ENCODE measurements around the gene BARHL1.

The BARHL1 gene

DNA sequence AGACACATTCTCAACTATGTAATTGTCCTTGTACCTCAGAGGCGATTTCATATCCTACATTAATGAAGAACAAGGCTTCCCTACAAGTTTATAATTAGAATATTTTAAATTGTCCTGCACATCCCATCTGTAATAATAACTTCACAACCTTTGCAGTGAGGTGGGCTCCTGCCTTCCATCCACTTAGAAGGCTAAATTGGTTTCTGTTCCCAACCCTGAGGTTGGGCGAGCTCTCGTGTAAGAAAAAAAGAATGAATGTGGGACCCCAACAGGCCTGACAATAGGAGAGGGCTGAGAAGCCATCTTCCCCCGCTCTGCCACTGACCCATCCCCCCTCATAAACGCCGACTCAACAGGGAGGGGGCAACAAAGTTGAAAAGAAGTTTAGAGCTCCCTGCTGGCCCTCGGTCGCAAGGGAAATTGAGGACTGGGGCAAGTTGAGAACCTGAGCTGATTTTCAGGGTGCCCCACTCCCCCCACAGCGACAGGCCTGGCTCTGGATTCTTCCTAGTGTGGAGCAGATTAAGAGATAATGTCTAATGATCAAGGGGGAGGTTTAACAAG is 9.4 kb downstream of the BARHL1 start:
- H3K9me3 ChIP-seq (ENCODE audit: control insufficient read depth, insufficient read depth, low read depth, low read length): no peaks in the 10 kb centered on the region
- no peak overlapping the region for H3K27ac ChIP-seq (ENCODE audit: extremely low read depth, low read depth, low read length)
- H3K4me3 ChIP-seq (ENCODE audit: low read depth, low read length): no peak overlapping the region
- peaks cover 0 to 21% of the 10 kb centered on the region in 2 experiments; a peak in 1 of 3 replicates for H3K36me3 ChIP-seq (ENCODE audit: control insufficient read depth in 2 of 2, insufficient read depth in 1 of 2, low read length in 2 of 2)
- ChIA-PET POLR2A (no interaction called here), CTCF (interaction anchor here (0.6 kb wide), 1 partner anchor 22 kb away, joined by 4 read pairs; no protein-coding TSS in a partner anchor)
- TF ChIP-seq ZNF585B (tag by site-specific recombination; IDR thresholded peaks at IDR 0.05) (no peak), GFI1B (tag by site-specific recombination; IDR thresholded peaks at IDR 0.05) (no peak), ZNF596 (tag by site-specific recombination; IDR thresholded peaks at IDR 0.05) (no peak), ZNF157 (tag by site-specific recombination; IDR thresholded peaks at IDR 0.05) (no peak), ZNF548 (tag by site-specific recombination; IDR thresholded peaks at IDR 0.05) (no peak), ZNF426 (tag by site-specific recombination; IDR thresholded peaks at IDR 0.05) (no peak)
- TF ChIP-seq, protein P1, sequence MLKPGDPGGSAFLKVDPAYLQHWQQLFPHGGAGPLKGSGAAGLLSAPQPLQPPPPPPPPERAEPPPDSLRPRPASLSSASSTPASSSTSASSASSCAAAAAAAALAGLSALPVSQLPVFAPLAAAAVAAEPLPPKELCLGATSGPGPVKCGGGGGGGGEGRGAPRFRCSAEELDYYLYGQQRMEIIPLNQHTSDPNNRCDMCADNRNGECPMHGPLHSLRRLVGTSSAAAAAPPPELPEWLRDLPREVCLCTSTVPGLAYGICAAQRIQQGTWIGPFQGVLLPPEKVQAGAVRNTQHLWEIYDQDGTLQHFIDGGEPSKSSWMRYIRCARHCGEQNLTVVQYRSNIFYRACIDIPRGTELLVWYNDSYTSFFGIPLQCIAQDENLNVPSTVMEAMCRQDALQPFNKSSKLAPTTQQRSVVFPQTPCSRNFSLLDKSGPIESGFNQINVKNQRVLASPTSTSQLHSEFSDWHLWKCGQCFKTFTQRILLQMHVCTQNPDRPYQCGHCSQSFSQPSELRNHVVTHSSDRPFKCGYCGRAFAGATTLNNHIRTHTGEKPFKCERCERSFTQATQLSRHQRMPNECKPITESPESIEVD (tag by site-specific recombination; IDR thresholded peaks at IDR 0.05): no peak
- H3K4me1 ChIP-seq (ENCODE audit: control insufficient read depth, insufficient read depth, low read length): no peaks in the 10 kb centered on the region

DNA sequence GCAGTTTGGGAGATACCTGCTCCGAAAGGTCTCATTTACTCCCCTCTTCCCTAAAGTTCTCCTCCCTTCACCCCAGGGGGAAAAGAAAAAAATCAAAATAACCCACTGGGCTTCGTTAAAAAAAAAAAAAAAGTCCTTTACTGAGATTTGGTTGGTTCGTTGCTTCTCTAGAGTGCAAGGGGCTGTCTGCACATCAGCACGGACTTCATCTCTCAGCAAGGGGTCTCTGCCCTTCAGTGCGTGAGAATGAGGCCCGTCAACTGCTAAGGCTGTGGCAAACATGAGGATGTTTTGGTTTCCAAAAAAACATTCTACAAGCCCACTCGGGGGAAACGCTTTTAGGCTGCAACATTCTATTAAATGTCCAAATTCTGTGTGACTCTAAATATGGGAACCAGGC is 10.0 kb downstream of the BARHL1 start:
- TF ChIP-seq, protein P2, sequence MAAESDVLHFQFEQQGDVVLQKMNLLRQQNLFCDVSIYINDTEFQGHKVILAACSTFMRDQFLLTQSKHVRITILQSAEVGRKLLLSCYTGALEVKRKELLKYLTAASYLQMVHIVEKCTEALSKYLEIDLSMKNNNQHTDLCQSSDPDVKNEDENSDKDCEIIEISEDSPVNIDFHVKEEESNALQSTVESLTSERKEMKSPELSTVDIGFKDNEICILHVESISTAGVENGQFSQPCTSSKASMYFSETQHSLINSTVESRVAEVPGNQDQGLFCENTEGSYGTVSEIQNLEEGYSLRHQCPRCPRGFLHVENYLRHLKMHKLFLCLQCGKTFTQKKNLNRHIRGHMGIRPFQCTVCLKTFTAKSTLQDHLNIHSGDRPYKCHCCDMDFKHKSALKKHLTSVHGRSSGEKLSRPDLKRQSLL (tag by site-specific recombination; IDR thresholded peaks at IDR 0.05): no peak
- TF ChIP-seq ZNF10 (tag by site-specific recombination; IDR thresholded peaks at IDR 0.05): 0 out of 2 replicates have a peak, but pooled peaks have one; percentile 28
- no peak overlapping the region for H3K4me3 ChIP-seq (ENCODE audit: low read depth, low read length)
- H3K36me3 ChIP-seq (ENCODE audit: control insufficient read depth in 2 of 2, insufficient read depth in 1 of 2, low read length in 2 of 2): peaks cover 0 to 25% of the 10 kb centered on the region in 2 experiments; a peak in 1 of 3 replicates
- H3K9me3 ChIP-seq (ENCODE audit: control insufficient read depth, insufficient read depth, low read depth, low read length): no peaks in the 10 kb centered on the region
- H3K27ac ChIP-seq (ENCODE audit: extremely low read depth, low read depth, low read length): no peak overlapping the region
- POLR2A ChIA-PET: no interaction called here
- CTCF ChIA-PET: interaction anchor here (0.6 kb wide), 1 partner anchor 22 kb away, joined by 4 read pairs; no protein-coding TSS in a partner anchor
- H3K4me1 ChIP-seq (ENCODE audit: control insufficient read depth, insufficient read depth, low read length): no peaks in the 10 kb centered on the region

DNA sequence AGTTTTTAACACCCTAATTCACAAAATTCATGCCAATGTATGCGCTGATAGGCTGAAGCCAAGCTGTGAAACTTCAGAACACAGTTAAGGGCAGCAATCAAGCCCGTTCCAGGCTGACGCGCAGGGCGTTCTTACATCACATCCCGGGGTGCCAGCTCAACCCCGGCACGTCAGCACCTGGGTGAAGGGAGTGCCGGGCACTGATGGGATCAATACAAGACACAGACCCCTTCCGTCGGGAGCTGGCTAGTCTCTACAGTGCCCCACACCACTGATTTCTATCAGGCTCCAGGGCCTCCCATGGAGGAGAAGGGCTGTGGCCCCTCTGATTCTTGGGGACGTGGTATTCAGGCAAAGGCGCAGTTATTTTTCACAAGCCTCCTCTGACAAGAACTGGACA is 12.0 kb downstream of the BARHL1 start:
- no peak overlapping the region for H3K27ac ChIP-seq (ENCODE audit: extremely low read depth, low read depth, low read length)
- H3K4me1 ChIP-seq (ENCODE audit: control insufficient read depth, insufficient read depth, low read length): no peaks in the 10 kb centered on the region
- H3K4me3 ChIP-seq (ENCODE audit: low read depth, low read length): no peak overlapping the region
- peaks cover 0 to 32% of the 10 kb centered on the region in 2 experiments; a peak in 1 of 3 replicates for H3K36me3 ChIP-seq (ENCODE audit: control insufficient read depth in 2 of 2, insufficient read depth in 1 of 2, low read length in 2 of 2)
- no peak for TF ChIP-seq ZNF664 (tag by site-specific recombination; IDR thresholded peaks at IDR 0.05)
- no peak for TF ChIP-seq YY2 (tag by site-specific recombination; IDR thresholded peaks at IDR 0.05)
- TF ChIP-seq ZNF24 (tag by site-specific recombination; IDR thresholded peaks at IDR 0.05): no peak
- no peak for TF ChIP-seq ZNF37A (tag by site-specific recombination; IDR thresholded peaks at IDR 0.05)
- no peak for TF ChIP-seq ZNF132 (tag by site-specific recombination; IDR thresholded peaks at IDR 0.05; ENCODE audit: borderline replicate concordance)
- no peak for TF ChIP-seq ZNF629 (tag by site-specific recombination; IDR thresholded peaks at IDR 0.05)
- no peak for TF ChIP-seq ZBTB7A (tag by site-specific recombination; IDR thresholded peaks at IDR 0.05; ENCODE audit: low read depth)
- TF ChIP-seq PRDM1 (tag by site-specific recombination; IDR thresholded peaks at IDR 0.05): no peak
- TF ChIP-seq ZNF112 (tag by site-specific recombination; IDR thresholded peaks at IDR 0.05): no peak
- H3K9me3 ChIP-seq (ENCODE audit: control insufficient read depth, insufficient read depth, low read depth, low read length): no peaks in the 10 kb centered on the region
- POLR2A ChIA-PET: no interaction called here
- CTCF ChIA-PET: no interaction called here
